ENCODE data around the gene SLC25A42.
A peak's percentile ranks its signal among the peaks of the same experiment; 100 is the strongest.

Gene SLC25A42

GRCh38 chr19:19064811-19065745 is 1.3 kb downstream of the SLC25A42 start:
- intact Hi-C loops (cut with DNase I) = no loop called here
- DNase-seq = peak in 1 of 10 donors; percentile 17

- peak in 2 of 10 donors; percentile 18 to 36 for DNase-seq
- intact Hi-C loops (cut with DNase I) = no loop called here
Measured at GRCh38 chr19:19067276-19068072, 3.7 kb downstream of the SLC25A42 start.

GRCh38 chr19:19068659-19069654 is 5.2 kb downstream of the SLC25A42 start:
- intact Hi-C loops (cut with DNase I) = no loop called here
- DNase-seq = peak in 1 of 10 donors; percentile 18

DNA sequence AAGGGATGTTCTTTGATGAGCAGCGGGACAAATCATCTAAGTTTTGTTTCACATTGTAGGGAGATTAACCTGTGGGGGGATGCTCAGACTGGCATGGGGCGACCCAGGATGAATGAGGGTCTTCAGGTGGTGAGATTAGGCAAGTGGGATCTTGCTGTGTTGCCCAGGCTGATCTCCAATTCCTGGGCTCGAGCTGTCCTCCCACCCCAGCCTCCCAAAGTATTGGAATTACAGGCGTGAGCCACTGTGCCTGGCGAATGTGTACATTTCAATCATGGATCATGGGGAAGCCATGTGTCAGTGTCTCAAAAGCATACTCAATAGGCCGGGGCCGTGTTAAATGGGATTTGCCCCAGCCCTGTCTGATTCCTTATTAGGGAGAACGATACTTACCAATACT is 8.1 kb downstream of the SLC25A42 start:
- no peak for DNase-seq
- intact Hi-C loops (cut with DNase I) = no loop called here

DNA sequence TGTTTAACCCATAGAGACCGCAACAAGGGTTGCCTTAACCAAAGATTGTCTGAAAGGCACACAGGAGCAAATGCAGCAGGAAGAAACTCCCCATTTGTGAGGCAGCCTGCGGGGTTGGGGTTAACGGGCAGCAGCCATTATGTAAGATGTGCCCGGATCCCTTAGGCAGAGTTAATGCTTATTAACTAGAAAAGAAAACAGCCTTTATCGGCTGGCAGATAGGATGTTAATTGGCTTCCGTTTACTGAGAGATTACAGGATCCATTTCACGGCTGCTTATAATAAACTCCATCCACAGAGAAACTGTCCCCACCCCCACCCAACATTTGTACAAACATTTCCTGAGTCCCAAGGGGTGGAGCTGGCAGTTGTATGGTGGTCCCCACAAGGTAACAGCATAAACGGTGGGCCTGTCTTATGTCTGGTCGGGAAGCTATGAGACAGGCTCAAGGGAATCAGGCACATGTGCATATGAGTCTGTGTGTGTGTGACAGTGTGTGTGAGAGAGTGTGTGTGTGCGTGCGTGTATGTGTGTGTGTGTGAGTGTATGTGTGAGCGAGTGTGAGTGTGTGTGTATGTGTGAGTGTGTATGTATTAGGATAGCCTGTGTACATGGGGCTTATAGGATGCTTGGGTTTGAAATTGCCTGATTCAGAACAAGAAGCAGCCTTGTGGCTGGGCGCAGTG is 10.5 kb downstream of the SLC25A42 start:
- intact Hi-C loops (cut with DNase I) = no loop called here
- no peak for DNase-seq

DNA sequence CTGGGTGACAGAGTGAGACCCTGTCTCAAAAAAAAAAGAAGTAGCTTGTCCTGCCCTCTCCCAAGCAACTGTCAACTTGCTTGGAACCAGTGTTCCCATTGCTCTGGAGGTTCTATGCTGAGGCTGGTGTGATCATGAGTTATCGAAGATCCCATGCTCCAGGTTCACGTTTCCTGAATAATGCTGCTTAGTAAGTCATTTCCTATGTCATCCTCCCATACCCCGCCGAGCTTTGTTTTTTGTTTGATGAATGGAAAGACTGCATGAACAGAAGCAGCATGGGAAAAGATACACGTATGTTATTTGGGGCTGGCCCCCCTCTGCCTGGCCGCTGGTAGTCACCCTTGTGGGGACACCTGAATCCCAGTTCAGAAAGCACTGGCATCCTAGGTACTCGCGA is 11.3 kb downstream of the SLC25A42 start:
- no peak for DNase-seq
- intact Hi-C loops (cut with DNase I) = no loop called here

DNA sequence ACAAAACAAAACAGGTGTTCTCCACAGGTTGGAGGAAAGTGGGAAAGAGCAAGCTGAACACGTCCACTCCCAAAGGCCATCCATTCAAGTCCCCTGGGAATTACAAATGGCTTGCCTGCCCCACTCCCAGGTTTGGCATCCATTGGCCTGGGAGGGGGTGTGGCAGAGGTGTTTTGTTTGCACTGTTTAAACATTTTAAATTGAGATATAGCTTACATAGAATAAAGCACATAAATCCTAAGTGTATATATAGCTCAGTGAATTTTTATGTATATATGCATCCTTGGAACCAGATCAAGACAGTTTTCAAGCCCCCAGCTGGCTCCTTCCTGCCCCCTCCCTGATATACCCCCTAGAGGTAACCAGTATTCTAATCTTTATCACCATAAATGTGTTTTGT is 12.7 kb downstream of the SLC25A42 start:
- DNase-seq = no peak
- intact Hi-C loops (cut with DNase I) = no loop called here

DNA sequence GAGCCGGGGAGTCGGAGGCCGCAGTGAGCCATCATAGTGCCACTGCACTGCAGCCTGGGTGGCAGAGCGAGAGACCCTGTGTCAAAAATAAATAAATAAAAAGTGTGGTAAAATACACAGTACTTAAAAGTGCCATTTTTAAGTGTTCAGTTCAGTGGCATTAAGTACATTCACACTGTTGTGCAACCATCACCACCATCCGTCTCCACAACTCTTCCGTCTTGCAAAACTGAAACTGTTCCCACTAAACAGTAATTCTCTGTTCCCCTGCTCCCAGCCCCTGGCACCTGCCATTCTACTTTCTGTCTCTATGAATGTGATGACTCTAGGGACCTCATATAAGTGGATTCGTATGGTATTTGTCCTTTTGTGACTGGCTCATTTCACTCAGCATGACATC is 13.3 kb downstream of the SLC25A42 start:
- intact Hi-C loops (cut with DNase I) = no loop called here
- DNase-seq = no peak

DNA sequence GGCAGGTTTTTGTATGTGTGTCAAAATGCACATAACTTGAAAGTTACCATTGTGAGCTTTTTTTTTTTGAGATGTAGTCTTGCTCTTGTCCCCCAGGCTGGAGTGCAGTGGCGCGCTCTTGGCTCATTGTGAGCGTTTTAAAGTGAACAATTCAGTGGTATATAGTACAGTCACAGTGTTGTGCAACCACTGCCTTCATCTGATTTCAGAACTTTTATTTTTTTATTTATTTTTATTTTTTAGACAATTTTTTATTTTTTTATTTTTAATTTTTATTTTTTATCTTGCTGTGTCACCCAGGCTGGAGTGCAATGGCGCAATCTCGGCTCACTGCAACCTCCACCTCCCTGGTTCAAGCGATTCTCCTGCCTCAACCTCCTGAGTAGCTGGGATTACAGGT is 15.0 kb downstream of the SLC25A42 start:
- intact Hi-C loops (cut with DNase I) = no loop called here

GRCh38 chr19:19079571-19079970 is 15.8 kb downstream of the SLC25A42 start:
- no peak for DNase-seq
- intact Hi-C loops (cut with DNase I) = no loop called here

More for the DNA sequence above, 15.0 kb downstream of the SLC25A42 start:
- DNase-seq = no peak

GRCh38 chr19:19081642-19082151 is 17.9 kb downstream of the SLC25A42 start:
- intact Hi-C loops (cut with DNase I) = no loop called here
- DNase-seq = no peak

DNA sequence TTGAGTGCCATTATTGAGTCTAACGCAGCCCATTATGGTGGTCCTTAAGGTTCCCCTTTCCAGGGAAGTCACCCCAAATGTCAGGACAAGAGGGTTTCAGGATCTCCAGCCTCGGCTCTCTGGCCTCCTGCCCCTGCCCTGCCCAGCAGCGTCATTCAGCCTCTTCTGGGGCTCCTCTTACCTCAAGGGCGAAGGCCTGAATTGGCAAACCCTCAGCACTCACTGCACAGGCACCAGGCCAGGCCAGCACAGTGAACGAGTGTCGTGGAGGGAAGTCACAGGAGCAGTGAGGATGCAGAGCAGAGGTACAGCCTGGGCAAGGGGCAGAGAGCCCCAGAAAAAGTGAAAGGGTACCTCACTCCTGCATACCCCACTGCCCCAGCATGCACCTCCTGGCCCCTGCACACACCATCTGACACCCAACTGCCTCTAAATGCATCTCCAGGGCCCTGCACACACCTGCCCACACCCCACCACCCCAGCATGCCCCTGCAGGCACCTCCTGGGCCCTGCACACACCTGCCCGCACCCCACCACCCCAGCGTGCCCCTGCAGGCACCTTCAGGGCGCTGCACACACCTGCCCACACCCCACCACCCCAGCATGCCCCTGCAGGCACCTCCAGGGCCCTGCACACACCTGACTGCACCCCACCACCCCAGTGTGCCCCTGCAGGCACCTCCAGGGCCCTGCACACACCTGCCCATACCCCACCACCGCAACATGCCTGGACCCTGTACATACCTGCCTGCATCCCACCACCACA is 19.8 kb downstream of the SLC25A42 start:
- no peak for DNase-seq
- intact Hi-C loops (cut with DNase I) = no loop called here

DNA sequence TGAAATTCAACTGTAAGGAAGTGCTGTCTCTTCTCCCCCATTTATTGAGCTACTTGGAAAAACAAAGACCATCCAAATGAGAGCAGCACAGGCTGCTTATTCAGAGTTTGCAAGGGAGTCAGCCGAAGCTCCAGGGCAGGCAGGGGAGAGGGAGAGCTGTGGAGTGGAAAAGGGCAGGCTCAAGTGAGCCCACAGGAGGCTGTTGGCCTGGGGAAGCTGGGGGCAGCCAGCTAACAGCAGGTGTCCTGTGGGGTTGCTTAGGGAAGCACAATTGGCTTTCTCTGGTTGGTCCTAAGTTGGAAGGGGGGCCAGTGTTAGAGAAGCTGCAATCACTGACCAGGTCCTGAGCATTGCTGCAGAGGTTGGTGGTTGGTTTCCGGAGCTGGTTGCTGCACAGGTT is 23.9 kb downstream of the SLC25A42 start:
- DNase-seq = no peak
- intact Hi-C loops (cut with DNase I) = no loop called here

- intact Hi-C loops (cut with DNase I) = no loop called here
- DNase-seq = no peak
Measured at GRCh38 chr19:19094513-19094912, 30.7 kb downstream of the SLC25A42 start.

GRCh38 chr19:19095691-19096090 is 31.9 kb downstream of the SLC25A42 start:
- intact Hi-C loops (cut with DNase I) = no loop called here
- DNase-seq = no peak

DNA sequence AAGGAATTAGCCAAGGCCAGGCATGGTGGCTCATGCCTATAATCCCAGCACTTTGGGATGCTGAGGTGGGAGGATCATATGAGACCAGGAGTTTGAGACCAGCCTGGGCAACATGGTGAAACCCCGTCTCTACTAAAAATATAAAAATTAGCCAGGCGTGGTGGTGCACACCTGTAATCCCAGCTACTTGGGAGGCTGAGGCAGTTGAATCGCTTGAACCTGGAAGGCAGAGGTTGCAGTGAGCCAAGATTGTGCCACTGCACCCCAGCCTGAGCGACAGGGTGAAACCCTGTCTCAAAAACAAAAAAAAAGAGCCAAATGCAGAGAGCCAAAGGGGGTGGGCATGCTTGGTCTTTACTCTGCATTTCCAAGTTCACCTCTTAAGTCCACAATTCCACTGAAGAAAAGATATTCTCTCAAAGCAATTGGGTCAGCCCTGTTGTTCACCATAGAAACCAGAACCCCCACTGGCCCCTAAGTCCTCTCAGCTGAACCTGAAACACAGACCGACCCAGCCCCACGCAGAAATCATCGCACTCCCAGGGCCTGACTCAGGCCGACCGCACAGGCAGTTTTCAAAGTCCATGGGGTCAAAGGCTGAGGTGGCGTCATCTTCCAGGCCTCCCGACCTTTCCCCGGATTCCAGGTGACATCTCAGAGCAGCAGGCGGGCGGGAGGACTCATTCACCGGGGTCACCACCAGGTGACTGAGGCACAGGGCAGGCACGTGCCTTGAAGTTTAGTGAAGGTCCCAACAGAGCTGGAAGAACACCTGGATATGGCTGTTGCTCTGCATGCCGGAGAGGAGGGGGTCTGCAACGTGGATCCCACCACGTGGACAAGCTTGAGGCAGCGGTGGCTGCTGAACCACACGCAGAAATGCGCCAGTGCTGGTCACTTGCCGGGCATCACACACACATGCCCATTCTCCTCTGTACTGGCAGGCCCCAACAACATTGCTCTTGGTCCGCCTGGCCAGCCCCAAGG is 33.1 kb downstream of the SLC25A42 start:
- intact Hi-C loops (cut with DNase I) = no loop called here
- no peak for DNase-seq

GRCh38 chr19:19098084-19098702 is 34.4 kb downstream of the SLC25A42 start:
- intact Hi-C loops (cut with DNase I) = no loop called here
- no peak for DNase-seq
